Mesendoderm (in vitro differentiated cells): Measurements from ENCODE around the gene CCDC120. TPM values are rescaled to one million over a fixed set of nuclear protein-coding genes. Genes with fewer than 3 reads are reported as not detected.

Experiments used
- DNase-seq: peaks from one replicate; pipeline ENCODE4 v3.0.0; 2013
- H2AK5ac ChIP-seq: 2 replicates; pipeline ENCODE4 v1.6.1; 2013; ENCODE audit warnings: low read length, inconsistent platforms
- H2BK120ac ChIP-seq: 2 replicates; pipeline ENCODE4 v1.6.1; 2013; ENCODE audit warnings: low read depth, mild to moderate bottlenecking, low read length, moderate library complexity, mixed read lengths
- H2BK15ac ChIP-seq: replicated peaks from 2 replicates; pipeline ENCODE4 v1.6.1; 2013; ENCODE audit warnings: low read depth, mild to moderate bottlenecking, moderate library complexity
- H2BK5ac ChIP-seq: 2 replicates; pipeline ENCODE4 v1.6.1; 2013; ENCODE audit warnings: low read length, inconsistent platforms
- H3K18ac ChIP-seq: 2 replicates; pipeline ENCODE4 v1.6.1; 2013; ENCODE audit warnings: mild to moderate bottlenecking, low read length, mixed read lengths
- H3K23ac ChIP-seq: one replicate; pipeline ENCODE4 v1.6.1; 2013; ENCODE audit warnings: low read length
- H3K27ac ChIP-seq: 2 replicates; pipeline ENCODE4 v1.5.1; 2013; ENCODE audit warnings: low read depth, mild to moderate bottlenecking, inconsistent platforms, low read length, moderate library complexity
- H3K27me3 ChIP-seq: 2 replicates; pipeline ENCODE4 v1.6.1; 2013; ENCODE audit warnings: low read length, control low read depth, mild to moderate bottlenecking, inconsistent platforms; ENCODE audit not compliant: insufficient read depth, poor library complexity
- H3K36me3 ChIP-seq: 2 replicates; pipeline ENCODE4 v1.6.1; 2013; ENCODE audit warnings: low read length, inconsistent platforms; ENCODE audit not compliant: control insufficient read depth, insufficient read depth
- H3K4ac ChIP-seq: one replicate; pipeline ENCODE4 v1.6.1; 2013; ENCODE audit warnings: low read depth, mild to moderate bottlenecking, low read length, moderate library complexity
- H3K4me1 ChIP-seq: 2 replicates; pipeline ENCODE4 v1.6.1; 2013; ENCODE audit warnings: low read depth, low read length, inconsistent platforms; ENCODE audit not compliant: control insufficient read depth
- H3K4me2 ChIP-seq: 2 replicates; pipeline ENCODE4 v1.6.1; 2013; ENCODE audit warnings: low read length
- H3K4me3 ChIP-seq: 2 replicates; pipeline ENCODE4 v1.5.1; 2013; ENCODE audit warnings: mild to moderate bottlenecking, low read length
- H3K56ac ChIP-seq: one replicate; pipeline ENCODE4 v1.6.1; 2013; ENCODE audit warnings: low read length
- H3K79me1 ChIP-seq: 2 replicates; pipeline ENCODE4 v1.6.1; 2013; ENCODE audit warnings: low read length, inconsistent platforms
- H3K79me2 ChIP-seq: 2 replicates; pipeline ENCODE4 v1.6.1; 2013; ENCODE audit warnings: mild to moderate bottlenecking, low read length; ENCODE audit not compliant: control insufficient read depth, insufficient read depth
- H3K9ac ChIP-seq: 2 replicates; pipeline ENCODE4 v1.6.1; 2013; ENCODE audit warnings: low read length, inconsistent platforms
- H4K5ac ChIP-seq: one replicate; pipeline ENCODE4 v1.6.1; 2013; ENCODE audit warnings: low read length
- H4K8ac ChIP-seq: one replicate; pipeline ENCODE4 v1.6.1; 2013; ENCODE audit warnings: low read depth, mild to moderate bottlenecking, control low read depth, low read length, moderate library complexity
- WGBS: extraction: QIAGEN DNeasy Blood & Tissue Kit; methylation state at CpG from one replicate; pipeline ENCODE4 v1.1.7; 2013; ENCODE audit warnings: low lambda C conversion rate, missing lambda C conversion rate; ENCODE audit not compliant: insufficient coverage; ENCODE audit errors: extremely low coverage; 5-methylcytosine and 5-hydroxymethylcytosine counted together
- polyA plus RNA-seq, 2 experiments: library from polyadenylated mRNA; stranded (reverse); fragments of 200-250 nt; gene quantifications; one replicate each; pipeline ENCODE4 v1.2.3, GENCODE V29; 2013

Gene CCDC120, protein sequence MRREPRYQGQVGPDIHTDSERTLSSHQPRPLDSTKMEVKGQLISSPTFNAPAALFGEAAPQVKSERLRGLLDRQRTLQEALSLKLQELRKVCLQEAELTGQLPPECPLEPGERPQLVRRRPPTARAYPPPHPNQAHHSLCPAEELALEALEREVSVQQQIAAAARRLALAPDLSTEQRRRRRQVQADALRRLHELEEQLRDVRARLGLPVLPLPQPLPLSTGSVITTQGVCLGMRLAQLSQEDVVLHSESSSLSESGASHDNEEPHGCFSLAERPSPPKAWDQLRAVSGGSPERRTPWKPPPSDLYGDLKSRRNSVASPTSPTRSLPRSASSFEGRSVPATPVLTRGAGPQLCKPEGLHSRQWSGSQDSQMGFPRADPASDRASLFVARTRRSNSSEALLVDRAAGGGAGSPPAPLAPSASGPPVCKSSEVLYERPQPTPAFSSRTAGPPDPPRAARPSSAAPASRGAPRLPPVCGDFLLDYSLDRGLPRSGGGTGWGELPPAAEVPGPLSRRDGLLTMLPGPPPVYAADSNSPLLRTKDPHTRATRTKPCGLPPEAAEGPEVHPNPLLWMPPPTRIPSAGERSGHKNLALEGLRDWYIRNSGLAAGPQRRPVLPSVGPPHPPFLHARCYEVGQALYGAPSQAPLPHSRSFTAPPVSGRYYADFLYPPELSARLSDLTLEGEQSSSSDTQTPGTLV
- polyA plus RNA-seq (2013, experiment 1 of 2): 10.5 TPM
- 10.8 TPM for polyA plus RNA-seq (2013, experiment 2 of 2)

DNA sequence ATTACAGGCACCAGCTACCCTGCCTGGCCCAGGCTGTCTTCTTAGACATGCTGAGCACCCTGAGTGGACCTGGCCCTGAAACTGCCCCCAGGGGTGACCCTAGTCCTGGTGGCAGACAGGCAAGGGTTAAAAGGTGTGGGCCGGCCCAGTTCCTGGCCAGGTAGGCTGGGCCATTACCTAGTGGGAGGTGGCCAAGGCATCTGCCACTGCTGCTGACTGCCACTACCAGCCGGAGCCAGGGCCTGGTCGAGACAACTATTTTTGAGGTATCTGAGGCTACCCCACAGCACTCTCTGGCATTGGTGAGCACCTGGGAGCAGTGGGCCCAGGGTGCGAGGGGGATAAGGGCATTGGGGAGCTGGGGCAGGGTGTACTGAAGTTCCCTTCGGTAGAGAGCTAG lies at the start of gene CCDC120:
Gene CCDC120 (plus strand): TSS at position 206 of the 400 bp plus-strand sequence. CDS start 3,043 bp downstream, outside the sequence.
- Histone ChIP-seq H3K4ac (no peak within 1 kb of the TSS), H4K8ac (no peak within 1 kb of the TSS), H3K27me3 (no peaks in the 10 kb centered on the region), H3K79me2 (peaks cover 5% of the 10 kb centered on the region), H3K23ac (no peak within 1 kb of the TSS), H3K4me1 (no peaks in the 10 kb centered on the region), H3K56ac (peak within 1 kb of the TSS; percentile 85), H2BK15ac (no peak within 1 kb of the TSS), H2AK5ac (no peak within 1 kb of the TSS), H2BK120ac (no peak within 1 kb of the TSS), H3K18ac (no peak within 1 kb of the TSS), H2BK5ac (no peak within 1 kb of the TSS), H3K79me1 (peaks cover 6% of the 10 kb centered on the region), H3K4me2 (peak within 1 kb of the TSS; percentile 27), H4K5ac (no peak within 1 kb of the TSS), H3K27ac (no peak within 1 kb of the TSS), H3K9ac (peak within 1 kb of the TSS; percentile 73), H3K4me3 (peak within 1 kb of the TSS; percentile 45), H3K36me3 (no peaks in the 10 kb centered on the region)
- WGBS: no CpG with 5 or more reads among the region's 5 CpGs
- DNase-seq: peak; percentile 49

DNA sequence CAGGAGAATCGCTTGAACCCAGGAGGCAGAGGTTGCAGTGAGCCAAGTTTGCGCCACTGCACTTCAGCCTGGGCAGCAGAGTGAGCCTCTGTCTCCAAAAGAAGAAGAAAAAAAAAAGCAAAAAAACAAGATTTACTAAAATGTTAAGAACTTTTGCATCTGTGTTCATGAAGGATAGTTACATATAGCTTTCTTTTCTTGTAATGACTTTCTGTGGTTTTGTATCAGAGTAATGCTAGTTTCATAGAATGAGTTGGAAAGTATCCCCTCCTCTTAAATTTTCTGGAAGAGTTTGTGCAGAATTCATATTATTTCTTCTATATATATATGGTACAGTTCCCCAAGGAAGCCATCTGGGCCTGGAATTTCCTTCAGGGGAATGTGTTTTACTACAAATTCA lies 39.7 kb upstream of the CCDC120 start:
- no peak overlapping the region for H4K8ac ChIP-seq
- no peaks in the 10 kb centered on the region for H3K36me3 ChIP-seq
- H3K4me1 ChIP-seq: no peaks in the 10 kb centered on the region
- no peak for DNase-seq
- no peak overlapping the region for H3K56ac ChIP-seq
- H3K23ac ChIP-seq: no peak overlapping the region
- H2BK120ac ChIP-seq: no peak overlapping the region
- H3K27me3 ChIP-seq: no peaks in the 10 kb centered on the region
- WGBS: no CpG with 5 or more reads among the region's 2 CpGs
- H2AK5ac ChIP-seq: no peak overlapping the region
- H4K5ac ChIP-seq: no peak overlapping the region
- H3K9ac ChIP-seq: no peak overlapping the region
- H2BK5ac ChIP-seq: no peak overlapping the region
- no peaks in the 10 kb centered on the region for H3K79me2 ChIP-seq
- no peak overlapping the region for H3K27ac ChIP-seq
- H3K4me3 ChIP-seq: no peak overlapping the region
- no peak overlapping the region for H3K4ac ChIP-seq
- no peak overlapping the region for H3K18ac ChIP-seq
- no peak overlapping the region for H2BK15ac ChIP-seq
- H3K79me1 ChIP-seq: no peaks in the 10 kb centered on the region
- H3K4me2 ChIP-seq: no peak overlapping the region

DNA sequence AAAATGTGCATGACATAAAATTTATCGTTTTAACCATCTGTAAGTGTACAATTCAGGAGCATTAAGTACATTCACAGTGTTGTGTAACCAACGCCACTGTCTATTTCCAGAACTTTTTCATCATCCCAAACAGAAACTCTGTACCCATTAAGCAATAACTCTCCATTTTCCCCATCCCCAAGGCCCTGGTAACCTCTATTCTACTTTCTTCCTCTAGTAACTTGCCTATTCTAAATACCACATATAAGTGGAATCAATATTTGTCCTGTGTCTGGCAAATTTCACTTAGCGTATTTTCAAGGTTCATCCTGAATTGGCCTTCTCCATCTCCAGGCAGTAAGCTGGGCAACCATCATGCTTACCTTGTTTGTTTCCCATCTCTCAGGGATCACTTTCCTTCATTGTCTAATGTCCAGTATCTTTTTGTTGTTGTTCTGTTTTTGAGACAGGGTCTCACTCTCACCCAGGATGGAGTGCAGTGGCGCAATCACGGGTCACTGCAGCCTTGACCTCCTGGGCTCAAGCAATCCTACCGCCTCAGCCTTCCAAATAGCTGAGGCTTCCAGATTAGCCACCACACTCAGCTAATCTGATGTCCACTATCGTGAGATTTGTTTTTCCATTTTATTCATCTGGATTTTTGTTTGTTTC lies 39.1 kb upstream of the CCDC120 start:
- Histone ChIP-seq H3K9ac (no peak overlapping the region), H3K4me3 (no peak overlapping the region), H3K79me2 (no peaks in the 10 kb centered on the region), H3K27me3 (no peaks in the 10 kb centered on the region), H4K5ac (no peak overlapping the region), H2BK15ac (no peak overlapping the region), H2BK120ac (no peak overlapping the region), H3K27ac (no peak overlapping the region), H3K18ac (no peak overlapping the region), H3K4ac (no peak overlapping the region), H3K4me2 (no peak overlapping the region), H2BK5ac (no peak overlapping the region), H3K4me1 (no peaks in the 10 kb centered on the region), H3K79me1 (no peaks in the 10 kb centered on the region), H3K56ac (no peak overlapping the region), H2AK5ac (no peak overlapping the region), H4K8ac (no peak overlapping the region), H3K36me3 (no peaks in the 10 kb centered on the region), H3K23ac (no peak overlapping the region)
- no peak for DNase-seq
- WGBS: no CpG with 5 or more reads among the region's 7 CpGs

DNA sequence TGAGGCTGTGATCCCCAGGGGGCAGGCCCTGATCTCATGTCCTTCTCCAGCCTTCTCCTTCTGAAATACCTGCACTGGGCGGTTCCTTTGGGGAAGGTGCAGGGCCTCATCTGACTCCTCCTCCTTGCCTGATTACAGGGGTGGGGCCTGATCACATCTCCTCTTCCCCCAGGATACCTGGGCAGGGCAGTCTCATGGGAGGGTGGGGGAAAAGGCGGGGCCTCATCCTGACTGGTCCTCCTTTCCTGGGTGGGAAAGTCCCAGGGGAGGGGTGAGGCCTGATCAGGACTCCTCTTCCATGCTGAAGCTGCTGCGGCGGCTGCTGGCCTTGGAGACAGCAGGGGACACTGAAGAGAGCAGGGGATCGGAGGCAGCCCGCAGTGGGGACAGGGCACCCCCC lies 28.9 kb upstream of the CCDC120 start:
- Histone ChIP-seq H3K56ac (no peak overlapping the region), H3K23ac (no peak overlapping the region), H3K27me3 (no peaks in the 10 kb centered on the region), H3K4me2 (no peak overlapping the region), H2AK5ac (no peak overlapping the region), H3K79me2 (no peaks in the 10 kb centered on the region), H3K9ac (no peak overlapping the region), H3K27ac (no peak overlapping the region), H2BK5ac (no peak overlapping the region), H4K5ac (no peak overlapping the region), H3K4me3 (no peak overlapping the region), H3K18ac (no peak overlapping the region), H3K4ac (no peak overlapping the region), H3K4me1 (no peaks in the 10 kb centered on the region), H3K79me1 (no peaks in the 10 kb centered on the region), H2BK15ac (no peak overlapping the region), H2BK120ac (no peak overlapping the region), H3K36me3 (no peaks in the 10 kb centered on the region), H4K8ac (no peak overlapping the region)
- peak; percentile 73 for DNase-seq
- WGBS: no CpG with 5 or more reads among the region's 6 CpGs

DNA sequence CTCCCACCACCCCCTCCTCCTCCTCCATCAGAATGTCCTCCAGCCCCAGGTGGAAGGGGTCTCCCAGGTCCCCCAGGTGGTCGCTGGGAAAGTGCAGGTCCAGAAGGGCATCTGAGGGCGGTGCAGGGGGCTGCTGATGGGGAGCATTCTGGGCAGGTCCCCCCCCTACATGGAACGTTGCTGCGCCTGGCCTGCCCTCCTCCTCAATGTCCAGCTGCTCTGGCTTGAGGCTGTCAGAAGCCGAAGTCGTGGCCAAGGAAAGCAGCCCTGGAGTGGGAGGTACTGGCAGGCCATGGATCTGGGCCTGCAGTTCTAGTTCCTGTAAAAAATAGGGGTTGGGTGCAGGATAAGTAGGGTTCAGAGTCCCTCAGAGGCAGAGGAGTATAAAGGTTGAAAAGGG lies 28.5 kb upstream of the CCDC120 start:
- Histone ChIP-seq H3K36me3 (no peaks in the 10 kb centered on the region), H3K79me1 (no peaks in the 10 kb centered on the region), H3K18ac (no peak overlapping the region), H3K79me2 (no peaks in the 10 kb centered on the region), H2AK5ac (no peak overlapping the region), H3K4me3 (no peak overlapping the region), H4K5ac (no peak overlapping the region), H3K23ac (no peak overlapping the region), H3K27me3 (no peaks in the 10 kb centered on the region), H2BK5ac (no peak overlapping the region), H3K4me2 (no peak overlapping the region), H3K4me1 (no peaks in the 10 kb centered on the region), H3K56ac (no peak overlapping the region), H3K4ac (no peak overlapping the region), H4K8ac (no peak overlapping the region), H3K9ac (no peak overlapping the region), H2BK120ac (no peak overlapping the region), H3K27ac (no peak overlapping the region), H2BK15ac (no peak overlapping the region)
- no peak for DNase-seq
- WGBS: no CpG with 5 or more reads among the region's 6 CpGs
